Mesendoderm (in vitro differentiated cells): ENCODE measurements around the gene C2CD3.
"Not testable (repeated sequence)": the region's sequence is repeated elsewhere in the genome, so short reads cannot be mapped to it uniquely, and the experiment has no call there.

ENCODE experiments used
- DNase-seq: peaks from one replicate; pipeline ENCODE4 v3.0.0; 2013
- H2AK5ac ChIP-seq: 2 replicates; pipeline ENCODE4 v1.6.1; 2013; ENCODE audit warnings: low read length, inconsistent platforms
- H2BK120ac ChIP-seq: 2 replicates; pipeline ENCODE4 v1.6.1; 2013; ENCODE audit warnings: low read depth, mild to moderate bottlenecking, low read length, moderate library complexity, mixed read lengths
- H2BK15ac ChIP-seq: replicated peaks from 2 replicates; pipeline ENCODE4 v1.6.1; 2013; ENCODE audit warnings: low read depth, mild to moderate bottlenecking, moderate library complexity
- H2BK5ac ChIP-seq: 2 replicates; pipeline ENCODE4 v1.6.1; 2013; ENCODE audit warnings: low read length, inconsistent platforms
- H3K18ac ChIP-seq: 2 replicates; pipeline ENCODE4 v1.6.1; 2013; ENCODE audit warnings: mild to moderate bottlenecking, low read length, mixed read lengths
- H3K23ac ChIP-seq: one replicate; pipeline ENCODE4 v1.6.1; 2013; ENCODE audit warnings: low read length
- H3K27ac ChIP-seq: 2 replicates; pipeline ENCODE4 v1.5.1; 2013; ENCODE audit warnings: low read depth, mild to moderate bottlenecking, inconsistent platforms, low read length, moderate library complexity
- H3K27me3 ChIP-seq: 2 replicates; pipeline ENCODE4 v1.6.1; 2013; ENCODE audit warnings: low read length, control low read depth, mild to moderate bottlenecking, inconsistent platforms; ENCODE audit not compliant: insufficient read depth, poor library complexity
- H3K36me3 ChIP-seq: 2 replicates; pipeline ENCODE4 v1.6.1; 2013; ENCODE audit warnings: low read length, inconsistent platforms; ENCODE audit not compliant: control insufficient read depth, insufficient read depth
- H3K4ac ChIP-seq: one replicate; pipeline ENCODE4 v1.6.1; 2013; ENCODE audit warnings: low read depth, mild to moderate bottlenecking, low read length, moderate library complexity
- H3K4me1 ChIP-seq: 2 replicates; pipeline ENCODE4 v1.6.1; 2013; ENCODE audit warnings: low read depth, low read length, inconsistent platforms; ENCODE audit not compliant: control insufficient read depth
- H3K4me2 ChIP-seq: 2 replicates; pipeline ENCODE4 v1.6.1; 2013; ENCODE audit warnings: low read length
- H3K4me3 ChIP-seq: 2 replicates; pipeline ENCODE4 v1.5.1; 2013; ENCODE audit warnings: mild to moderate bottlenecking, low read length
- H3K56ac ChIP-seq: one replicate; pipeline ENCODE4 v1.6.1; 2013; ENCODE audit warnings: low read length
- H3K79me1 ChIP-seq: 2 replicates; pipeline ENCODE4 v1.6.1; 2013; ENCODE audit warnings: low read length, inconsistent platforms
- H3K79me2 ChIP-seq: 2 replicates; pipeline ENCODE4 v1.6.1; 2013; ENCODE audit warnings: mild to moderate bottlenecking, low read length; ENCODE audit not compliant: control insufficient read depth, insufficient read depth
- H3K9ac ChIP-seq: 2 replicates; pipeline ENCODE4 v1.6.1; 2013; ENCODE audit warnings: low read length, inconsistent platforms
- H4K5ac ChIP-seq: one replicate; pipeline ENCODE4 v1.6.1; 2013; ENCODE audit warnings: low read length
- H4K8ac ChIP-seq: one replicate; pipeline ENCODE4 v1.6.1; 2013; ENCODE audit warnings: low read depth, mild to moderate bottlenecking, control low read depth, low read length, moderate library complexity
- WGBS: extraction: QIAGEN DNeasy Blood & Tissue Kit; methylation state at CpG from one replicate; pipeline ENCODE4 v1.1.7; 2013; ENCODE audit warnings: low lambda C conversion rate, missing lambda C conversion rate; ENCODE audit not compliant: insufficient coverage; ENCODE audit errors: extremely low coverage; 5-methylcytosine and 5-hydroxymethylcytosine counted together

C2CD3 gene

DNA sequence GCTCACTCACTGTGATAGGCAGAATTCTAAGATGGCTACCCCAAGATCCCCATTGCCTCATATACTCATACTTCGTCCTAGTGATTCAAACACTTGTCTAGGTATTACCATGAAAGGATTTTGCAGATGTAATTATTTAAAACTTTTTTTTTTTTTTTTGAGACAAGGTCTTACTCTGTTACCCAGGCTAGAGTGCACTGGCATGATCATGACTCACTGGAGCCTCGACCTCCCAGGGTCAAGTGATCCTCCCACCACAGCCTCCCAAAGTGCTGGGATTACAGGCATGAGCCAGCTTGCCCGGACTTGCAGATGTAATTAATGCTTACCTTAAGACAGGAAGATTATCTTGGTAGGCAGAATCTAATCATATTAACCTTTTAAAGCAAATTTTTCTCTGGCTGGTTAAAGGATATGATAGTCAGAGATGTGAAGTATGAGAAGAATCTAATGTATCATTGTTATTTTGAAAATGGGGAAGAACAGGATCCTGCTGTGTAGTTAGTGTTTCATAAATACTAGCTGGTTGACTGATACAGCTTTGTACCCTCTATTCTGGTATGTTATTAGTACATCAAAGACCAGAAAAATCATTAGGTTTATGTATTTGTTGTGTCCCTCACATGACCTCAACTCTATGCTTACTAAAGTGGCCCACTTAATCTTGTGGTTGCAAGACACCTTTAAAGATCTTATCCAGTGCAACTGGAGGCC lies 35.5 kb downstream of the C2CD3 start:
- Histone ChIP-seq H3K79me2 (no peaks in the 10 kb centered on the region), H3K4ac (no peak overlapping the region), H3K18ac (no peak overlapping the region), H2AK5ac (no peak overlapping the region), H3K36me3 (no peaks in the 10 kb centered on the region), H2BK120ac (no peak overlapping the region), H2BK5ac (no peak overlapping the region), H3K4me1 (no peaks in the 10 kb centered on the region), H3K4me2 (no peak overlapping the region), H2BK15ac (no peak overlapping the region), H3K9ac (no peak overlapping the region), H4K8ac (no peak overlapping the region), H3K79me1 (no peaks in the 10 kb centered on the region), H3K23ac (no peak overlapping the region), H4K5ac (no peak overlapping the region), H3K56ac (no peak overlapping the region), H3K4me3 (no peak overlapping the region), H3K27ac (no peak overlapping the region), H3K27me3 (no peaks in the 10 kb centered on the region)
- DNase-seq: no peak
- no CpG with 5 or more reads among the region's 3 CpGs for WGBS

DNA sequence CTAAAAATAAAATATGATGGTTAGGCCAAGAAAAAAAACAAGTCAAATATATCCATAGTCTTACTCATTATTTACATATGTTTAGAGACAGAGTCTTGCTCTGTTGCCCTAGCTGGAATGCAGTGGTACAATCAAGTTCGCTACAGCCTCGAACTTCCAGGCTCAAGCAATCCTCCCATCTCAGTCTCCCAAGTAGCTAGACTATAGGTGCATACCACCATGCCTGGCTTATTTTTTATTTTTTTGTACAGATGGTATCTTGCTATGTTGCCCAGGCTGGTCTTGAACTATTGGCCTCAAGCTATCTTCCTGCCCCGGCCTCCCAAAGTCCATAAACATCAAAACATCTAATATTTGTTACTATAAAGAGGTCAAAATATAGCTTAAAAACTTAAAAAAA lies 36.1 kb downstream of the C2CD3 start:
- H3K18ac ChIP-seq: no peak overlapping the region
- no peak for DNase-seq
- no peaks in the 10 kb centered on the region for H3K79me2 ChIP-seq
- no peak overlapping the region for H3K9ac ChIP-seq
- no peak overlapping the region for H2AK5ac ChIP-seq
- H3K4me3 ChIP-seq: no peak overlapping the region
- H3K79me1 ChIP-seq: no peaks in the 10 kb centered on the region
- H2BK120ac ChIP-seq: no peak overlapping the region
- no peak overlapping the region for H3K23ac ChIP-seq
- no peak overlapping the region for H4K8ac ChIP-seq
- H3K27me3 ChIP-seq: no peaks in the 10 kb centered on the region
- no CpG with 5 or more reads among the region's 3 CpGs for WGBS
- H3K56ac ChIP-seq: no peak overlapping the region
- H2BK15ac ChIP-seq: no peak overlapping the region
- H3K4ac ChIP-seq: no peak overlapping the region
- H3K4me1 ChIP-seq: no peaks in the 10 kb centered on the region
- no peak overlapping the region for H2BK5ac ChIP-seq
- no peak overlapping the region for H3K27ac ChIP-seq
- H4K5ac ChIP-seq: no peak overlapping the region
- no peak overlapping the region for H3K4me2 ChIP-seq
- H3K36me3 ChIP-seq: no peaks in the 10 kb centered on the region

DNA sequence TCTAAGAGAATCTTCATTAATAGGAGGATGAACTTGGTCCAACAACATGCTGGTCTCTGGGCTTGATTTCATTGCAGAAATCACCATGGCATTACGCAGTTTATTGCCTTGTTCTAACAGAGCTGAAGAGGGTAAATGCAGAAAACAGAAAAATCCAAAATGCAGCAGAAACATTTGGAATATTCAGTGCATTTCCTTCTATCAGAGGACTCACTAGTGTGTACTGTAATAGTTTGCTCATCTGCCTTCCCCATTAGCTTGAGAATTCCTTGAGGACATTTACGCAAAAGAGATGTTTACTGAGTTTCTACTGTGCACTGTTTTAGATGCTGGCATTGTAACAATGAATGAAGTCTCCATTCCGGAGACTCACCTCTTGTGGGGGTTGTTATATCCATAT lies 37.4 kb downstream of the C2CD3 start:
- Histone ChIP-seq H3K9ac (no peak overlapping the region), H2AK5ac (no peak overlapping the region), H3K23ac (no peak overlapping the region), H3K4me2 (no peak overlapping the region), H3K79me1 (no peaks in the 10 kb centered on the region), H3K36me3 (no peaks in the 10 kb centered on the region), H3K4me1 (no peaks in the 10 kb centered on the region), H3K79me2 (no peaks in the 10 kb centered on the region), H3K27me3 (no peaks in the 10 kb centered on the region), H2BK15ac (no peak overlapping the region), H3K4me3 (no peak overlapping the region), H3K27ac (no peak overlapping the region), H4K8ac (no peak overlapping the region), H3K18ac (no peak overlapping the region), H2BK5ac (no peak overlapping the region), H3K4ac (no peak overlapping the region), H4K5ac (no peak overlapping the region), H2BK120ac (no peak overlapping the region), H3K56ac (no peak overlapping the region)
- no CpG with 5 or more reads among the region's 3 CpGs for WGBS
- no peak for DNase-seq

DNA sequence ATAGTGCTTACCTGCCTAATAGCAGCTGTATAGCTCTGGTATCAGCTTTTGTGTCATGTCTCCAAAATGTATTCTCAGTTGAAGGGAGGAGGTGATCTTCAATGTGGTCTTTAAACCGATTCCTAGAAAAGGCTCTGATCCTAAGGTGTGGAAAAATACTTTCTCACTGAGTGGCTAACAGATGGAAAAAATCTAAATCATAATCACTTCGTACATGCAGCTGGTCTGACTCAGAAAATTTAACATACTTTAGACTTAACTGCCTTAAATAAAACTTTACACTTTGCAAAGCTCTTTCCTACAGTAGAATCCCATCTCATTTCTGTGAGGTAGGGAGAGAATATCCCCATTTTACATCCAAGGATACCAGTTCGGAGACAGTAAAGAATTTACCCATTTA lies 38.0 kb downstream of the C2CD3 start:
- Histone ChIP-seq H3K56ac (no peak overlapping the region), H3K4me2 (no peak overlapping the region), H3K27ac (no peak overlapping the region), H3K4me1 (no peaks in the 10 kb centered on the region), H3K36me3 (no peaks in the 10 kb centered on the region), H3K79me2 (no peaks in the 10 kb centered on the region), H2BK120ac (no peak overlapping the region), H3K27me3 (no peaks in the 10 kb centered on the region), H3K18ac (no peak overlapping the region), H3K4ac (no peak overlapping the region), H3K9ac (no peak overlapping the region), H2AK5ac (no peak overlapping the region), H2BK15ac (no peak overlapping the region), H4K5ac (no peak overlapping the region), H3K23ac (no peak overlapping the region), H2BK5ac (no peak overlapping the region), H3K79me1 (no peaks in the 10 kb centered on the region), H4K8ac (no peak overlapping the region), H3K4me3 (no peak overlapping the region)
- WGBS: no CpG with 5 or more reads among the region's 3 CpGs
- no peak for DNase-seq

DNA sequence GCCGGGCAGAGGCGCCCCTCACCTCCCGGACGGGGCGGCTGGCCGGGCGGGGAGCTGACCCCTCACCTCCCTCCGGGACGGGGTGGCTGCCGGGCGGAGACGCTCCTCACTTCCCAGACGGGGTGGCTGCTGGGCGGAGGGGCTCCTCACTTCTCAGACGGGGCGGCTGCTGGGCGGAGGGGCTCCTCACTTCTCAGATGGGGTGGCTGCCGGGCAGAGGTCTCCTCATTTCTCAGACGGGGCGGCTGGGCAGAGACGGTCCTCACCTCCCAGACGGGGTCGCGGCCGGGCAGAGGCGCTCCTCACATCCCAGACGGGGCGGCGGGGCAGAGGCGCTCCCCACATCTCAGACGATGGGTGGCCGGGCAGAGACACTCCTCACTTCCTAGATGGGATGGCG lies 41.7 kb downstream of the C2CD3 start:
- H3K27me3 ChIP-seq, H3K27ac ChIP-seq: not testable (repeated sequence)

DNA sequence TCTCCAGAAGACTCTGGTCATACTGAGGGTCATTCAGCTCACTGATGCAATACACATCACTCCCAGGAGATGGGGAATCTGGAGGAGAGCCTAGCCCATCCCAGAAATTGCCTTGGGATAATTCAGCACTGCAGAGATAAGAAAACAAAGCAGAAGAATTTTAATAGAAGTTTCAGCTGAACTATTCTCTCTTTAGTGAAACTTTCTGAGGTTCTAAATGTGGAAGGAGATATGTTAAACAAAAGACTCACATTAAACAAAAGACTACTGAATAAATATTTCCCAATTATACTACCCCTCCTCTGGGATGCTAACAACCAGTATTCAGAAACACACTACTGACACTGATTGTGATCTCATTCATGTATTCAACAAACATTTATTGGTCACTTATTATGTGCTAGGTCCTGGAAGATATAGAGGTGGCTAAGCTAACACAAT lies 47.8 kb downstream of the C2CD3 start:
- H3K79me1 ChIP-seq: no peaks in the 10 kb centered on the region

More for the DNA sequence above, 41.7 kb downstream of the C2CD3 start:
- not testable (repeated sequence) for H2BK15ac ChIP-seq, H4K8ac ChIP-seq, H2BK120ac ChIP-seq, H3K4ac ChIP-seq, H3K79me2 ChIP-seq, H3K36me3 ChIP-seq, H2AK5ac ChIP-seq, H3K4me2 ChIP-seq, H3K18ac ChIP-seq, H3K9ac ChIP-seq, H2BK5ac ChIP-seq, H3K79me1 ChIP-seq, H3K56ac ChIP-seq, H3K23ac ChIP-seq, H4K5ac ChIP-seq, H3K4me1 ChIP-seq, DNase-seq, H3K4me3 ChIP-seq
- WGBS: no CpG with 5 or more reads among the region's 33 CpGs

More for the DNA sequence above, 47.8 kb downstream of the C2CD3 start:
- Histone ChIP-seq H2BK15ac (no peak overlapping the region), H3K4ac (no peak overlapping the region), H3K4me2 (no peak overlapping the region), H3K4me1 (no peaks in the 10 kb centered on the region), H3K27me3 (no peaks in the 10 kb centered on the region), H3K36me3 (no peaks in the 10 kb centered on the region), H2BK5ac (no peak overlapping the region), H3K56ac (no peak overlapping the region), H3K23ac (no peak overlapping the region), H3K79me2 (no peaks in the 10 kb centered on the region), H3K9ac (no peak overlapping the region), H3K27ac (no peak overlapping the region), H2BK120ac (no peak overlapping the region), H3K18ac (no peak overlapping the region), H2AK5ac (no peak overlapping the region), H4K5ac (no peak overlapping the region), H4K8ac (no peak overlapping the region), H3K4me3 (no peak overlapping the region)
- DNase-seq: peak; percentile 69
